HG03469 (cell line): ENCODE results near the gene GLP2R.

Experiments used
- ATAC-seq: cut with Tn5 transposase; IDR thresholded peaks from one replicate; pipeline ENCODE4 v1.9.1; 2021; ENCODE audit warnings: mild to moderate bottlenecking, moderate library complexity, moderate number of reproducible peaks; ENCODE audit not compliant: unreplicated experiment

GLP2R gene

GRCh38 chr17:9897372-9897968 lies 71.7 kb downstream of the GLP2R start:
- ATAC-seq = no peak

DNA sequence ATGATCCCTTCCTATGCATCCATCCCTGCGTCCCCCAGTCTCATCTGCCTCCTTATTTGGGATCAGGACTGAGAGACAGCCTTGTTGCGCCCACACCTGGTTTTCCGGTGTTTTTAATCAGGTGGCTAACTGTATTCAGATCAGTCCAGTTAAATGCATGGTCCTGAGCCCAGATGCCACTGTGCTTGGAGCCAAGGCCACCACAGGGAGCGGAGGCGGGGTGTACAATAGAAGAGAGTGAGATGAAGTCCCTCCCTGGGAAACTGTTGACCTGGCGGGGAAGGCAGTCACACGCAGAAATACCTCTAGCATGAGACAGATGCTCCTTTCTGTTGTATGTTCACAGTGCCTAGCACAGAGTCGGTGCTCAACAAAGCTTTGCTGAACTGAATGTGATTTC lies 73.1 kb downstream of the GLP2R start:
- no peak for ATAC-seq

- ATAC-seq = no peak
These were observed 73.7 kb downstream of the GLP2R start for GRCh38 chr17:9899280-9900043.

- no peak for ATAC-seq
These were observed 74.4 kb downstream of the GLP2R start for GRCh38 chr17:9900044-9900594.

DNA sequence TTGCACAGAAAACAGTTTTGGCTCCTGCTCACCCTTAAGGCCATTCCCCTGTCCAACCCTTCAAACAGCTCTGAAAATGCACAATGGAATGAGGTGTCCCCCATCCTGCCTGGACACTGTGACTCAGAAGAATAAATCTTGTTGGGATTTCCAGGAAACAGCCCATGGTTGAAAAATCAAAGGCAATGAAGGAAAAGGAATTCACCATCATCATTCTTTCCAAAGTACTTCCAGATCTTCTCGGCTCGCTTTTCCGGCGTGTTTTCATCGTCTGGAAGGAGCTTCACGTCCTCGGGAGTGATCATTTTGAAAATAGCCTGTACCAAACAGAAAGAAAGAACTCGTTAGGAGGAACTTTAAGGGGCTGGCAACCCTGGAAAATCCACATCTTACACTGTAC lies 75.1 kb downstream of the GLP2R start:
- no peak for ATAC-seq

DNA sequence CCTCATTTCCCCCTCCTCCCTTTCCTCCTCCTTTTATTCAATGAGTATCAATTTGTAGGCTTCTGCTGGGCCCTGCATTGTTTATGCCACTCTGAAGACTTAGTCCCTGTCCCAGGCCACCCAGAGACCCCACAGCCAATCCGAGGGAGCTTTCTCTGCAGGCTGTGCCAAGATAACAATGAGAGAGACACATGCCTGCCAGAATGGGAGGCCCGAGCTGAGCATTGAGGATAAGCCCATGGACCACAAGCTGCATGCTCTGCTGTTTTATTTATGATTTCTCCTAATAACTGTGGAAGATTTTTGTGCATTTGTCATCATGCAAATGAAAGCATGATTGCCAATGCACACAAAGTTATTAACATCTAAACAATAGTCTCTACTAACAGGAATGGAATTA lies 76.4 kb downstream of the GLP2R start:
- ATAC-seq = no peak

DNA sequence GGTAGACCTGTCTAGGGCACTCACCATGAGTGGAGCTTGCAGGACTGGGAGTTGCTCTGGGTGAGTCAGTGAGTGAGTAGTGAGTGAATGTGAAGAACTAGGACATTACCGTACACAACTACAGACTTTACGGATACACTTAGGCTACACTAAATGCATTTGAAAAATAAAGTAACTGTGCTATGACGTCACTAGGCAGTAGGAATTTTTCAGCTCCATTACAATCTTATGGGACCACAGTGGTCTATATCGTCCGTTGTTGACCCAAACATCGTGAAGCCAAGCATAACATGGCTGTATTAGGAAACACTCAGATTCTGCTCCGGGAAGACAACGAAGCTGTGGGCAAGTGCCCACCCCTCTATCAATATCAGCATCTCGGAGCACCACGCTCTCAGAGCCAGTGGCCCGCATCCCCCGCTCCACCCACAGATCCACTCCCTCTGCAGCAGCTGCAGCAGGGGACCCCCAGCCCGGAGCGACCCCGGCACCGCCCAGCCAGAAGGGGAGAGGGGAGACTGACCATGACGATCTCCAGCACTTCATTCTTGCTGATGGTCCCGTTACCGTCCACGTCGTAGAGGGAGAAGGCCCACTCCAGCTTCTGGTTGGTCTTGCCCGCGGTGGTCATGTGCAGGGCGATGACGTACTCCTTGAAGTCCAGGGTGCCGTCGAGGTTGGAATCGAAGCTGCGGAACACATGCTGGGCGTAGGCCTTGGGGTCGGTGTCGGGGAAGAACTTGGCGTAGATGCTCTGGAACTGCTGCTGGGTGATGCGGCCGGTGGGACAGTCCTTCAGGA lies 78.8 kb downstream of the GLP2R start:
- ATAC-seq = no peak

GRCh38 chr17:9905078-9905415 lies 79.3 kb downstream of the GLP2R start, which contains the start of gene RCVRN:
TSS of gene RCVRN (minus strand) at chr17:9905271. CDS start at chr17:9905180, 91 bp downstream.
- ATAC-seq = no peak

- ATAC-seq = no peak
These were observed 80.2 kb downstream of the GLP2R start for GRCh38 chr17:9905902-9906301.

GRCh38 chr17:9906616-9907015 lies 80.9 kb downstream of the GLP2R start:
- ATAC-seq = no peak

DNA sequence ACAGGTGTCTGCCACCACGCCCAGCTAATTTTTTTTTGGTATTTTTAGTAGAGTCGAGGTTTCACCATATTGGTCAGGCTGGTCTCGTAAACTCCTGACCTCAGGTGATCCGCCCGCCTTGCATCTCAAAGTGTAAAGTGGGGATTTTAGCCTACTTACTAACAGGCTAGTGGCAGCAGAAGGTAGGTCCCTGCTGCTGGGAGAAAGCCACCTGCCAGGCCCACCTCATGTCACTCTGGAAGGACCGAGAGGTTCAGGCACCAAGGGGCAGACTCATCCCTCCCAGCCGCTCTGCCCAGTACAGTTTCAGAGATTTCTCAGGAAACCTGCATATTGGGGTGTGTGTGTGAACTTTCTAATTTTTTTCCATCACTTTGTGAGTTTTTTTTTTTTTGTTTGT lies 81.4 kb downstream of the GLP2R start:
- ATAC-seq = no peak

- ATAC-seq = no peak
These were observed 82.3 kb downstream of the GLP2R start for GRCh38 chr17:9907883-9908648.

GRCh38 chr17:9908649-9909042 lies 82.9 kb downstream of the GLP2R start:
- ATAC-seq = no peak

GRCh38 chr17:9911089-9911488 lies 85.4 kb downstream of the GLP2R start:
- no peak for ATAC-seq

GRCh38 chr17:9912121-9913099 lies 86.7 kb downstream of the GLP2R start:
- no peak for ATAC-seq

GRCh38 chr17:9913476-9913875 lies 87.8 kb downstream of the GLP2R start:
- no peak for ATAC-seq

DNA sequence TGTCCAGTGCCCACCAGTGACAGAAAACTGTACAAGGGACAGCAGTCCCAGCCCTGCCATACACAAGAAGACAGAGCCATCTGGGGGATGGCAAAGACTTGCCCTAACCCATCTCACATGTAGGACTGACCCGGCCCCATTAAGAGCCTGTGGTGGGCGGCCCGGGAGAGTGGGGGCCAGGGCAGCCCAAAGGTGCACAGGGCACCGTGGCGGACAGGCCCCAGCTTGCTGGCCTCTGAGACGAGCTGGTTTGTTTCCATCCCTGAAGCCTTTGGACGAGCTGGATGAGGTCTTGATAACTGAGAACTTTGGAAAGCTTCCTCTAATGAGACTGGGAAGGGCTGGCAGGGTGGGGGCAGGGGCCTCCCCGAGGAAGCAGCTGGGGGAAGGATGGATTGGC lies 90.4 kb downstream of the GLP2R start:
- no peak for ATAC-seq

- ATAC-seq = no peak
These were observed 91.4 kb downstream of the GLP2R start for GRCh38 chr17:9917131-9917530.

DNA sequence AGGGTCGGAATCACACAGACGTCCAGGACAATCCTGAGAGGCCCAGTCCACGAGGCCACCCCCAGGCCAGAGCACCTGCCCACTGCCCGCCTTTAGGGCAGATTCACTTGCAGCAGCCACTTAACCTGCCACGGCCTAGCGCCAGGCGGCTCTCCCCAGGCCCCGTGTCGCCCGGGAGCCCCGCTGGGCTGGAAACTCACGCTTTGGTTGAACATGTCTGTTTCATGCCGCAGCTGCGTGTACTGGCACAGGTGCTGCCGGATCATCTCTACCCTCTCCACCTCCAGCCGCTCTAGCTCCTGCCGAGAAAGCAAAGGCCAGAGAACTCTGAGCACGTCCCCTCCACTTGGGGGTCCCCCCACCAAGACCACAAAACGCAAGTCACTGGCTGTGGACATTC lies 92.1 kb downstream of the GLP2R start:
- ATAC-seq = no peak

- no peak for ATAC-seq
These were observed 92.6 kb downstream of the GLP2R start for GRCh38 chr17:9918352-9918751.
